ENCODE measurements around the gene C14orf93. TPM values are rescaled to one million over a fixed set of nuclear protein-coding genes. Genes with fewer than 3 reads are reported as not detected.
"Not testable (repeated sequence)": the region's sequence is repeated elsewhere in the genome, so short reads cannot be mapped to it uniquely, and the experiment has no call there.

The C14orf93 gene
- total RNA-seq, 1 donor from 2014 or later: 12.1 TPM

- Mint-ChIP-seq H3K4me3 (ENCODE audit: unreplicated experiment) (no peak overlapping the region), H3K36me3 (ENCODE audit: unreplicated experiment) (no peaks in the 10 kb centered on the region), H3K4me1 (ENCODE audit: low read depth, unreplicated experiment) (no peaks in the 10 kb centered on the region), H3K27ac (ENCODE audit: unreplicated experiment) (no peak overlapping the region), H3K27me3 (ENCODE audit: unreplicated experiment) (no peaks in the 10 kb centered on the region), H3K9me3 (ENCODE audit: unreplicated experiment) (peaks cover 3% of the 10 kb centered on the region)
- no peak for TF ChIP-seq CTCF (IDR thresholded peaks at IDR 0.05; ENCODE audit: partially characterized antibody, unreplicated experiment)
- no peak for DNase-seq
Measured at GRCh38 chr14:22952418-22952817, 57.5 kb downstream of the C14orf93 start.

- not testable (repeated sequence) for H3K27ac Mint-ChIP-seq (ENCODE audit: unreplicated experiment); H3K4me1 Mint-ChIP-seq (ENCODE audit: low read depth, unreplicated experiment); H3K36me3 Mint-ChIP-seq (ENCODE audit: unreplicated experiment); H3K4me3 Mint-ChIP-seq (ENCODE audit: unreplicated experiment); H3K9me3 Mint-ChIP-seq (ENCODE audit: unreplicated experiment); H3K27me3 Mint-ChIP-seq (ENCODE audit: unreplicated experiment); DNase-seq
Measured at GRCh38 chr14:22951795-22952194, 58.1 kb downstream of the C14orf93 start.

- Mint-ChIP-seq H3K4me1 (ENCODE audit: low read depth, unreplicated experiment) (no peaks in the 10 kb centered on the region), H3K4me3 (ENCODE audit: unreplicated experiment) (no peak overlapping the region), H3K27me3 (ENCODE audit: unreplicated experiment) (no peaks in the 10 kb centered on the region), H3K36me3 (ENCODE audit: unreplicated experiment) (no peaks in the 10 kb centered on the region), H3K27ac (ENCODE audit: unreplicated experiment) (no peak overlapping the region), H3K9me3 (ENCODE audit: unreplicated experiment) (no peaks in the 10 kb centered on the region)
- no peak for DNase-seq
- TF ChIP-seq CTCF (IDR thresholded peaks at IDR 0.05; ENCODE audit: partially characterized antibody, unreplicated experiment): no peak
Measured at GRCh38 chr14:22945642-22946041, 64.3 kb downstream of the C14orf93 start.

- DNase-seq: no peak
- no peaks in the 10 kb centered on the region for H3K9me3 Mint-ChIP-seq (ENCODE audit: unreplicated experiment)
- H3K4me3 Mint-ChIP-seq (ENCODE audit: unreplicated experiment): no peak overlapping the region
- H3K27me3 Mint-ChIP-seq (ENCODE audit: unreplicated experiment): no peaks in the 10 kb centered on the region
- H3K27ac Mint-ChIP-seq (ENCODE audit: unreplicated experiment): no peak overlapping the region
- no peaks in the 10 kb centered on the region for H3K4me1 Mint-ChIP-seq (ENCODE audit: low read depth, unreplicated experiment)
- H3K36me3 Mint-ChIP-seq (ENCODE audit: unreplicated experiment): no peaks in the 10 kb centered on the region
- TF ChIP-seq CTCF (IDR thresholded peaks at IDR 0.05; ENCODE audit: partially characterized antibody, unreplicated experiment): no peak
Measured at GRCh38 chr14:22939684-22940083, 70.3 kb downstream of the C14orf93 start.

Other genes with a start within 250 kb of the C14orf93 start
- gene OXA1L, start 243.5 kb downstream of the C14orf93 start, total RNA-seq (ENCODE audit: unreplicated experiment): 80.3 TPM
- gene SLC7A7, start 194.7 kb downstream of the C14orf93 start, total RNA-seq (ENCODE audit: unreplicated experiment): 1.7 TPM
- 67.9 TPM for gene MRPL52, start 180.3 kb downstream of the C14orf93 start, total RNA-seq (ENCODE audit: unreplicated experiment)
- 162 TPM for gene MMP14, start 173.6 kb downstream of the C14orf93 start, total RNA-seq (ENCODE audit: unreplicated experiment)
- gene LRP10, start 138.4 kb downstream of the C14orf93 start, total RNA-seq (ENCODE audit: unreplicated experiment): 15.1 TPM
- 73.2 TPM for gene REM2, start 126.9 kb downstream of the C14orf93 start, total RNA-seq (ENCODE audit: unreplicated experiment)
- 70.9 TPM for gene RBM23, start 91.0 kb downstream of the C14orf93 start, total RNA-seq (ENCODE audit: unreplicated experiment)
- 54.6 TPM for gene PRMT5, start 80.8 kb downstream of the C14orf93 start, total RNA-seq (ENCODE audit: unreplicated experiment)
- 9.7 TPM for gene HAUS4, start 53.1 kb downstream of the C14orf93 start, total RNA-seq (ENCODE audit: unreplicated experiment)
- 0.34 TPM for gene AJUBA, start 27.6 kb downstream of the C14orf93 start, total RNA-seq (ENCODE audit: unreplicated experiment)
- 289 TPM for gene PSMB5, start 24.8 kb upstream of the C14orf93 start, total RNA-seq (ENCODE audit: unreplicated experiment)
- not detected for gene PSMB11, start 32.1 kb upstream of the C14orf93 start, total RNA-seq (ENCODE audit: unreplicated experiment)
- gene CDH24, start 47.4 kb upstream of the C14orf93 start, total RNA-seq (ENCODE audit: unreplicated experiment): 164 TPM
- gene ACIN1, start 85.0 kb upstream of the C14orf93 start, total RNA-seq (ENCODE audit: unreplicated experiment): 341 TPM
- 40.3 TPM for gene C14orf119, start 85.4 kb upstream of the C14orf93 start, total RNA-seq (ENCODE audit: unreplicated experiment)
- gene CIROP, start 94.8 kb upstream of the C14orf93 start, total RNA-seq (ENCODE audit: unreplicated experiment): not detected
- gene CEBPE, start 109.1 kb upstream of the C14orf93 start, total RNA-seq (ENCODE audit: unreplicated experiment): not detected
- gene SLC7A8, start 173.5 kb upstream of the C14orf93 start, total RNA-seq (ENCODE audit: unreplicated experiment): 7.9 TPM
- not detected for gene RNF212B, start 227.8 kb upstream of the C14orf93 start, total RNA-seq (ENCODE audit: unreplicated experiment)